HUDEP-2 (cell line): ENCODE results near the gene PTPRT.

ENCODE experiments used
- DNase-seq, 76 experiments: peaks; one replicate each; lab custom pipeline; 2025; ENCODE audit not compliant: unreplicated experiment in 76 of 76; lab: John Stamatoyannopoulos, UW

The PTPRT gene

DNA sequence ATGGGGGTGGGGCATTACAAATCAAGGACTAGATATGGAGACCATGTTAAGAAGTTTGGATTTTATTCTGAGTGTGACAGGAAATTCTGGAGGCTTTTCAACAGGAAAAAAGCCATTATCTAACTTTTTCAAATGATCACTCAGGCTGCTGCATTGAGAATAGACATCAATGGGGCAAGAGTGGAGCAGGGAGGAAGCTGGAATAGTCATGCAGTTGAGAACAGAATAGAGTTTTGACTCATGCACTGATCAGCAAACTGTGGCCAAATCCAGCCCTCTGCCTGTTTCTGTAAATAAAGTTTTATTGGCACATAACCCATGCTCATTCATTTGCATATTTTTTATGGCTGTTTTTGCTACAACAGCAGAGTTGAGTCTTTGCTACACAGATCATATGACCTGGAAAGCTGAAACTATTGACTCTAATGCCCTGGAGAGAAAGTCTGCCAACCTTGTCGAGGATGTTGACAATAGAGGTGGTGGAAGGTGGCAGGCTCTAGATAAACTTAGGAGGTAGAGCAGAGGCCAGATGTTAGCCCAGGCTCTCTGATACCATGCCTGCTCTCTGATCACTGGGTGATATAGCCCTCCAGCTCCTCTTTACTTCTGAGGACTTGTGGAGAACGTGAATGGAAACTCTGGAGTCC, 441.8 kb downstream of the PTPRT start:
- peak in 3 of 76 experiments; percentile 2 to 14 (median 2) for DNase-seq

DNA sequence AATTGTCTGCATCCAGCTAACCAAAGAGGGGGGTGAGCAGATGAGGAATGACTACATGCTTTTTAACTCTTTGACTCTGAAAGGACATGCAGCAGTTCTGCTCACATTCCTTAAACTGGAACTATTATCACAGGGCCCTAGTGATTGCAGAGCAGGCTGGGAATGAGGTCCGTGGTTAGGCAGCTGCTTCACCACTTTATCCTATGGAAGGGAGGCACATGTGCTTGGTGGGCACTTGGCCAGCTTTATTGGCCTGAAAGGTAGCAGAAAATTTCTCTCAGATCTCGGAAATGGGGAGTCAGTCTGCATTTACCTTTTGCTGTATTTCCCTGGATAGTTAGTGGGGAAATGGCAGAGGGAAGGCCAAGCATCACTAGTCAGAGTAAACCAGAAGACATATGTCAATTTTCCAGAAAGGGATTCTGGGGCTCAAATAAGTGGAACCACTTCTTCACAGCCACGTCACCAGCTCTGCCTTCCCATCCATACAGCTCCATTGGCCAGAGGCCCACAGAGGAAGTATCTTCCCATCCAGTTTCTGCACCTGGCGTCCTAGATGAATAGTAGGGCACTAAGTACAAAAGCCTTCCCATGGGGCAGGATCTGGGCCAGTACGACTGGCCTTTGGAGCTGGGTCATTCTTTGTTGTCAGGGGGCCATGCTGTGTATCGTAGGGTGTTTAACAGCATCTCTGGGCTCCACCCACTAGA, 444.8 kb downstream of the PTPRT start:
- DNase-seq, result no peak

DNA sequence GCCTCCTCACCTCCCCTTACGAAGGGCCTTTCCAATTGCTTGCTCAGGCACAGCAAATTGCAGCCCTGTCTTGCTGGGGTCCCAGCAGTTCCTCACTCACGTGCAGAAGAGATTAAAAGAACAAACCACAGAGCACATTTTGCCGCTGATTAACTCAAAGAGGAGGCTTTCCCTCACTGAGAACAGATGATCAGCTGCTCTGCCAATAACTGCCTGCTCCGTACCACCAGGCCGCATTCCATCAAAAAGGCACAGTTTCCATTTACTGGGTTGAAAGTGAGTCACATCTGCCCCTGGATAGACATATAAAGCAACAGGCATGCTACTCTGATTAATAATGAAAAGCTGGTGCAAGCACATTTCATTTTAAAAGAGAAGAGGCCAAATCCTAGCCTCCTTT, 446.8 kb downstream of the PTPRT start:
- no peak for DNase-seq

DNA sequence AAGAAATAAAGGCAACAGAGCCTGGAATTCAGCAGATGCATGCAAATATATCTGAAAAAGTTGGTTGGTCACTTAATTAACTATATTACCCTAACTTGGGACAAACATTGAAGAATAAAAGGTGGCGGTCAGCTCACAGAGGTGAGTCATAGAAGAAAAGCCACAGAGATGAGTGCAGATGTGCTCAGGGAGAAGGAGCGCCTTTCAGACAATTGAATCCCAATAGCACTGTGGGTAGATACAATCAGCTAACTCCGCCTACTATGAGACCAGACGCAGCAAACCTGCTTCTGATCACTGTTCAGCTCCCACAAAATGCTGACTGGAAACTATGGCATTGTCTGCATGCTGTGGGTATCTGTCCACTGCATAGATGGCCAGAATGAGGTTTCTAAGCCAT, 447.8 kb downstream of the PTPRT start:
- DNase-seq, result no peak

DNA sequence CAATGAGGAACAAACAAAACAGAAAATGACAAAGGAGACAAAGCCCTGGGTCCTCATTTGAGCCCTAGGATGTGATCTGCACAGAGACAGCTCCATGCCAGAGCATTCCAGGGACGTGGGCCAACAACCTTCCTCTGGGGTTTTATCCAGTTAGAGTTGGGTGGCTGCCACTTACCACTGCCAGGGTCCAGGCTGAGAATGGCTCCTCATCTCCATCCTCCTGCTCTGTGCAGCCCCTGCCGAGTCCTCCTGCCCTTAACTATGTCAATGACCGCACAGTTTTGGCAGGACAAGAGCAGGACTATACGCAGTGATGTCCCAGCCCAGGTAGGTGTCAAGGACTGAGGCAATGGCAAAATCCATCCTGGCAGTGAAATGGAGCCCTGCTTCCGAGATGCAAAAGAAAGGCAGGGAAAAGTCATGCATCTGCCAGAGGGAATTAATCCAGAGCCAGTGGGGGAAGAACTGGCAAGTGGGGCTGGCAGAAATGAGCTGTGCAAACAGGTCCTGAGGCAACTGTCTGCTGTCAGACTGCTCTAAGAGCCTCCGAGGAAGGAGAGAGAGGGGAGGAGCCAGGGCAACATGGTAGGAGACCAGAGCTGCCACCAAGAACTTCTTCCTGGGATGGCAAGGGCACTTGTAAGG, 449.4 kb downstream of the PTPRT start:
- DNase-seq, result no peak

DNA sequence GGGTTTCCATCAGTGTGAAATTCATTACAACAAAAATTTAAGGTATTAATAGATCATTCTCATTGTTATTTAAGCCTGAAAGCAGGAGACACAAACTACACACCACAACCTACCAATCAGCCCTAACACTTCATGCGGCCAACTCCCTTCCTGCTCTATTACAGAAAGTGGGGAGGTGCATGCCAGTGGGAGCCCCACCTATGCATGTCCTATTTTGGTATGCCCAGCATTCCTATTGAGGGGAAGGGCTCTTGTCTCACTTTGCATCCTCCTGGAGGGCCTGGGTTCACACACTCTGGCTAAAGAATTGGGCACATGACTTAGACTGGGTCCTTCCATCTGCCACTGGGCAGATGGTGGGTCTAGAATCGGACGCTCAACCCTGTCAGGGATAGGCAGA, 450.0 kb downstream of the PTPRT start:
- no peak for DNase-seq

DNA sequence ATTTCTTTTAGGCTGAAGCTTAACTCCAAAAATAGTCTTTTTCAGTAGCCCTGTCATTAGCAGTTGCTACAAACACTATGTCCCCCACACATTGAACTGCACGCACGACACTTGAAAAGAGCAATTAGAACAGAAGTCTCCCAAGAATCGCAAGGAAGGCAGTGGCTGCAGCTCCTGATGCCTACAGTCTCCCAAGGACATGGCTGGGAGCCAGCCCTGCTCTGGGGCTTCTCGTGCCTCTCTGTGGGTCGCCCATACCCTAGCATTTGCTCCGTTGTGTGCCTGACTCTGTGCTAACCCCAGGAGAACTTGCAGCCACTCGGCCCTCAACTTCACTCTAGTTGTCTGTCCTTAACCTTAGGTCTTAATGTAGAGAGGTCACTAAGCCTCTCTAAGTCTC, 454.2 kb downstream of the PTPRT start:
- DNase-seq, result no peak

DNA sequence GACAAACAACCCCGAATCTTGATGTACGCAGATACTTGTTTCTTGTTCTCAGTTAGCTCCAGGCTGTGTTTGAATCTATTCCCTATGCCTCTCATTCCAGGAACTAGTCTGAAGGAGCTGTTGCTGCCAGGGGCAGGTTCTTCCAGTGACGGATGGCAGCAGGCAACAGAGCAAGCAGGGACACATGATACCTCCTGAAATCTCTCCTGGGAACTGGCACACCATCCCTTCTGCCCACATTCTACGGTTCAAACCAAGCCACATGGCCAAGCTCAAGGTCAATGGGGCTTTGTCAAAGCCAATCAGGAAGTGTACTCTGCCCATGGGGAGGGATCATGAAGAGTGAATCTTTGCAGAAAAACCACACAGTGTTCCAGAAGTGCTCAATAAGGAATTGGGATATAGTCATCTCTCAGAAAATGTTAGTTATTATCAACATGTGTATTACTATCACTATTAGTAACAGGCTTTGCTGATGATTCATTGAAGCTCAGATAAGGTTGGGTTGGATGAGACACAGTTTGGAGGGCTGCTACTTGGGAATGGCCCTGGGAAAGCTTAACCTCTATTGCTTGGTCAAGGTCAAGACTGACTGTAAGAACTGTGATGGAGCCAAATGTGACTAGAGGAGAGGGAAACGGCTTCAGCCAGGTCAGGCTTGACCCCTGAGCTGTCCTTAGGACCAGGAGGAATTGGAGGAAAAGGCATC, 454.9 kb downstream of the PTPRT start:
- no peak for DNase-seq

DNA sequence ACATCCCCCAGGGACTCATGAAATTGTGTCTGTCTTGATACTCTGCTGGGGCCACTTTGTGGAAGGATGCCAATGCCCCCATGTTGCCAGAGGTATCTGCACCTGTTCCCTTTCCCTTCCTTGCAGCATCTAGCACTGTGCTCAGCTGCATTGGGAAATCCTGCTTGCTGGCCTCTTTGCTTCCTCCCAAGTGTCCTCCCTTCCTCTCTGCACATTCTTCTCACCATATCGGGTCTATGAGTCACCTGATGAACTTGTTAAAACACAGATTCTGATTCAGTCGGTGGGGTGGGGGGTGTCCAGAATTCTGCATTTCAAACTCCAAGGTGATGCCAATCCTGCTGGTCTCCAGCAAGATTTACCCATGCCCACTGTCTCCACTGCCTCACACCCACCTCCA, 467.8 kb downstream of the PTPRT start:
- DNase-seq, result no peak

DNA sequence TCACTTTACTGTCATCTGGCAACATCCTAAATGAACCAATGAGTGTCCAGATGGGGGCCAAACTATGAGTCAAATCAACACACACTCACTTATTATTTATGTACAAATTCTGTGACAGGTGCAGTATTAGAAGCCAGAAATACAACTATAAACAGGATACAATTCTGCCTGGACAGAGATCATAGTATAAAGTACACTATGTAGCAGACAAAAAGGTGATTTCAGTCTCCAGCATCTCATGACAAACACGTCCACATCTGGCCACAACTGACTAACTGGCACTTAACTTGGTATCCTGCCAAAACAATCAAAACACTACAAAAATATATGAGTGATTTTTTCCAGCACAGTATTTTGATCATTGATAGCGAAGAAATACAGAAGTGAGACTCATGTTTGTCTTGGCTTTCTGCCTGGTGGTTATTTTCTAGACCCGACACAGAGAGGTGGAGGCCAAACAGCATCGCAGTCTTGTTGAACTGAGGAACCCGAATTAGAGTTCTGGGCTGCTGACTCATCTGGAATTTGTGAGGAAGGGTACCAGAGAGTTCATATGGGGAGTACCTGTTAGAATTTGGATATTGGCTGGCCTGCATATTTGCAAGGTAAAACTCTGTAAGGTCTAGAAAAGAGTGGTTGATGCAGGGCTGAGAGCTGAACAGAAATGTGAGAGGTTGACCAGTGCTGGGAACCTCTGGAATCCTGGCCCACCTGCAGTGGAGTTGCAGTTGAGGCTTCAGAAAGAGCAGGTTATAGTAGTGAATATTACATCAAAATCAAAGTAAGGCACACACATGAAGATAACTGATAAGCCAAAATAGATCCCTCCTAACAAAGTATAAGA, 475.2 kb downstream of the PTPRT start:
- no peak for DNase-seq

DNA sequence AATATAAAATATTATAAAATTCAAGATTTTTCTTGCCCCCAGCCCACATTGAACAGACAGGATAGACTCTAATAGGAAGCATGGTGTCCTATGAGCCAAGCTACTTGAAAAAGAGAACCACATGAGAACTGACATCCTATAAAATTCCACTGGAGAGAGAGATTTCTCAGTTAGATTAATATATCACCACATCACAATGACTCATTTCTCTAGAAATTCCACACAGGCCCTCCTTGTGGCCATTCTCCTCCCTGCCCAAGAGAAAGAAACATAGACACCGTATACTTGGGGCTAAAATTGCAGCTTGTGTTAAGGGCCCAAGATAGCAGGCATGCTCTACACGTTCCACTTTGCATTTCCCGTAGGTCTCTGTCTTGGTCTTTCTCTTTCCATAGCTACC, 481.4 kb downstream of the PTPRT start:
- no peak for DNase-seq

DNA sequence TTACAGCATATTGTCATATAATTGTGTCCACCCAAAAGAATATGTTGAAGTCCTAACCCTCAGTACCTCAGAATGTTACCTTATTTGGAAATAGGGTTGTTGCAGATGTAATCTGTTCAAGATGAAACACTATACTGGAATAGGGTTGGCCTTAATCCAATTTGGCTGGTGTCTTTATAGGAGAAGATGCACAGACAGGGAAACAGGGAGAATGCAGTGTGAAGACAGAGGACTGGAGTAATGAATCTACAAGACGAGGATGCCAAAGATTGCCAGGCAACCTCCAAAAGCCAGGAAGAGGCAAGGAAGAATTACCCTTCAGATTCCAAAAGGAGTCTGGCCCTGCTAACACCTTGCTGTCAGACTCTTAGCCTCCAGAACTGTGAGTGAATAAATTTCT, 482.9 kb downstream of the PTPRT start:
- no peak for DNase-seq

DNA sequence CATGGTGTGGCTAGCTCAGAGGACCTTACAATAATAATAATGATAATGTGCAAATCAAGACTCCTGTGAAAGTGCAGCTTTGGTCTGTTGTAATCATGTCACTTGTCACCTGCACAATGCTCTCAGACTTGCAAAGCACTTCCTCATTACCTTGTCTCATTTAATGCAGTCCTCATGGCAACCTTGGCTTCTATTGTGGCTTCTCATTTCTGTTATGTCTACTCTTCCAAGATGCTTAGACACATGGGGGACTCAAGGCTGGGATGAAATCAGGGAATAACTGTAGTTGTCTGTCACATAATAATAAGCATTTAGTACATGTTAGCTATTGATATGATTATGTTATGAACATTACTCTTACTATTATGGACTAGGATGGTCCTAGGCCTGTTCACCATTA, 484.2 kb downstream of the PTPRT start:
- no peak for DNase-seq

DNA sequence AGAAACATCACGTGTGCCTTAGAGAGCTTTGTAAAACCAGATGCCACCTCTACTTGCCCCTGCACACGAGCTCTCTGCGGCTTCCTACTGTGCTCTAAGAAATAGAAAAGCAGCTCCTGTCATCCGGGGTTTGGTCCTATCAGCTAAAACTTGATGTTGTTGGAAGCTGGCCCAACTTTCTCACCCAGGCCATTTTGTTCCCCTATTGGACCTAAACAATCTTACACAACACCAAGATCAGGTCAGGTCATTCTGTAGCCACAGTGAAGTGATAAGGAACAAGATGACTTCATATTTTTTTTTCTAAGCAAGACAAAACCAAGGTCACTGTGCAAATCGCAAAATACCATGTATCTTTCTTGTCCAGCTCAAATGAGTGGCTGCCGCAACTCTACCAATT, 486.0 kb downstream of the PTPRT start:
- DNase-seq, result no peak

DNA sequence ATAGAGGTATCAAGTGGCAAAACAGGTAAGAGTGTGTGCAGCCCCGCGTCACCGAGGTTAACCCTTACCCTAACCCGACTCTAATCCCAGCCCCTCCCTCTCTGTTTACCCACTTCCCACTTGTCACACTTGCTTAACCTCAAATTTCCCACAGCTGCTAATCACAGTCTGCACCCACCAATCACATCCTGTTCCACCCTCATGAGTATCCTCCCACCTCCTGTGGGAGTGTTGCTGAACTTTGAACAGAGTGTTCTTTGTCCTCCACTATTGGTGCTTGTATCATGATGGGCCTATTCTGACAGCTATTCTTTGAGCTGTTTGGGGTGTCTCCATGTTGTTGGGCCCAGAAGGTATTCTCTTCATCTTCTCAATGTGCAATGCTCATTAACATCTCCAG, 487.8 kb downstream of the PTPRT start:
- no peak for DNase-seq

DNA sequence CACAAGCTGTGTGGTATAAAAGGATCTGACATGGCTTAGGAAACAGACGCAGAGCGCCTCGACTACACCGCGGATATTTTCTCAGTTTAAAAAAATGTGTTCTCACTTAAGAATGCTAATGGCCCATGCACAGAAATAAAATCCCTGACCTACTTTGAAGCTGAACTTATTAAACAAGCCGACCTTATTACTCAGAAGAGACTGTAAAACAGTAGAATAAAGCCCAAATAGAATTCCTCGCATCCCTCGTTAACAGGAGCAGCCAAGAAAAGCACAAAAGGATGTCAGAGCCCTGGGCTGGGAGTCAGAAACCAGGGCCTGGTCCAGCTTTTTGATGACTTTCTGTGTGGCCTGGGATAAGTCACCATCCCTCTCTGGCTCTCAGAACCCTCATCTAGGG, 489.3 kb downstream of the PTPRT start:
- DNase-seq, result no peak

DNA sequence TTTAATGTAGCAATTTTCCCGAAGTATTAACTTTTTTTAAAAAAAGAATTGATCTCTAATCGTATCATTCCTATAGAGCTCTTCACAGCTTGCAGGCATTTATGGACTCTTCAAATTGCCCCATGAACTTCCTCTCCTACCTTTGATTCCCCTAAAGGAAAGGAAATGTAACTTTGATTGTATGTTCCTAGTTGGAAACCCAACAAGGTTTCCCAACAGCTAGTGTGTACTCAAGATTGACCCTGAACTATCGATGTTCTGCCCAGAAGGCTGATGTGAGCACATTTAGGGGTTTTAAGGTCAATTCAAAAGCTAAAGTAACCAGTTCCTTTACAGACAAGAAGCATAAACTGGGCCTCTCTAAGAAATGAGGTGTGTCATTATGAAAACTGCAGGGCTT, 491.7 kb downstream of the PTPRT start:
- no peak for DNase-seq

DNA sequence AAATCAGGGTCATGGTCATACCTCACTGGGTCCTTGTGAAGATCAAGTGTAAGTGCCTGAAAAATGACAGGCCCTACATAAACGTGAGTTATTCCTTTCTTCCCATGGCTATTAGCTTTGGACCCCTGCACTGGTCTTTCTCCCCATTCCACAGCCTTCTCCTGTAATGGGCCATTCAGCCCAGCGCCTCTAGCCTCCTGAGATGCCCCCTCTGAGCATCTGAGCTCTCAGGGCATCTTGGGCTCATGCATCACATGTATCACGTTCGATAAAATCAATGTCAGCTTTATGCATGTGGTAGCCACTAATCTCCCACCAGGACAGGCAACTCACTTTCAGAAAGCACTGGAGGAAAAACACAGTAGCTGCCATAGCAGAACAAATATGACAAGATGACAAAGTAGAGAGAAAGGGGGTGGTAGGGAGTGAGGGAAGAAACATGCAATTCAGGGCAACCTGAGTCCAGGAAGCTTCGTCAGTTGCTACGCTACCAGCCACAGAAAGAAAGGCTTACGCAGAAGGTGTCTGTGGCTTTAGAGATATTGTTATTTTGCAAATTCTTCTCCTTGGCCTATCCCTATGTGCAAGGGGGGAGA, 498.8 kb downstream of the PTPRT start:
- no peak for DNase-seq

DNA sequence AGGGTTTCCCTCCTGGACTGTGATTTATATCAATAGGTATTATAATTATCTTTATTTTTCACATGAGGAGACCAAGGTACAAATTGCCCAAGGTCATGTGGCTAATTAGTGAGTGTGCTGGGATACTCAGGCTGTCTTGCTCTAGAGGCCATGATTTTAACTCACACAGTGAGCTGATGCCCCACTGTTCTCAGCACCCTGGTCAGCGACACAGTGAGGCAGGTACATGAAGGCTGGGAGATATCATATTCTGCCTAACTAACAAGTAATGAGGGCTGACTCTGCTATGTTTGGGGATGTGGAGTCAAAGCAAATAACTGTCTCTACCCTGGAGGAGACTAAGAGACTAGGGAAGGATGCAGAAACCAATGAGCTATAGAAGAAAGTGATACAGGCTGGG, 501.1 kb downstream of the PTPRT start:
- peak in 3 of 76 experiments; percentile 1 to 4 (median 2) for DNase-seq

DNA sequence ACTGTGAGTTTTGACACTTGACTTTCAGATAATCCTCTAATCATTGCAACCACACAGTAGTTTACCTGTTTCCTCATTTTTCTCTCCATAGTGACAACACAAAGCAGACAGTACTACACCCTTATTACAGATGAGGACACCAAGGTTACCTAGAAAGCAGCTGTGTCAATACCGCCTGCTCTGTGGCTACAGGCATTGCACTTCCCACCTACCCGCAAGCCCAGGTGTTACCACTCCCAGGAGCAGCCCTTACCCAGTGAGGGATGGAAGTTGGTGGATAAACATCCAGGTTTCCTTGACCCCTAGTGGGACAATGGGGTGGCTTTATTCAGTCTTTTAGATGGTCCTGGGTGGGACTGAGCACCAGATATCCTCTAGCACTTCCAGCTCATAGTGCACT, 503.6 kb downstream of the PTPRT start:
- no peak for DNase-seq
